NK-92 (cell line): ENCODE measurements around the gene XAB2.
A peak's percentile ranks its signal among the peaks of the same experiment; 100 is the strongest.
"Not testable (repeated sequence)": the region's sequence is repeated elsewhere in the genome, so short reads cannot be mapped to it uniquely, and the experiment has no call there.

ENCODE experiments used
- DNase-seq: peaks from one replicate; lab custom pipeline; 2025; ENCODE audit not compliant: unreplicated experiment; lab: John Stamatoyannopoulos, UW

The XAB2 gene

GRCh38 chr19:7650148-7650547, 20.8 kb upstream of the XAB2 start:
- DNase-seq = no peak

GRCh38 chr19:7648265-7649014, 19.1 kb upstream of the XAB2 start:
- DNase-seq = no peak

- DNase-seq = no peak
Observed at GRCh38 chr19:7647156-7647555, 17.8 kb upstream of the XAB2 start.

GRCh38 chr19:7646426-7646700, 17.0 kb upstream of the XAB2 start:
- no peak for DNase-seq

GRCh38 chr19:7645656-7646425, 16.5 kb upstream of the XAB2 start:
- no peak for DNase-seq

GRCh38 chr19:7645163-7645562, 15.8 kb upstream of the XAB2 start:
- no peak for DNase-seq

GRCh38 chr19:7644550-7644877, 15.2 kb upstream of the XAB2 start:
- DNase-seq = no peak

GRCh38 chr19:7643629-7644549, 14.5 kb upstream of the XAB2 start:
- DNase-seq = not testable (repeated sequence)

GRCh38 chr19:7643031-7643415, 13.7 kb upstream of the XAB2 start:
- DNase-seq = no peak

GRCh38 chr19:7642295-7643030, 13.1 kb upstream of the XAB2 start:
- no peak for DNase-seq

GRCh38 chr19:7641290-7642276, 12.2 kb upstream of the XAB2 start:
- no peak for DNase-seq

- DNase-seq = no peak
Observed at GRCh38 chr19:7640803-7641202, 11.5 kb upstream of the XAB2 start.

- DNase-seq = no peak
Observed at GRCh38 chr19:7639863-7640348, 10.6 kb upstream of the XAB2 start.

GRCh38 chr19:7638802-7639465, 9.6 kb upstream of the XAB2 start:
- DNase-seq = no peak

GRCh38 chr19:7637374-7638256, 8.3 kb upstream of the XAB2 start:
- DNase-seq = no peak

GRCh38 chr19:7636691-7637373, 7.5 kb upstream of the XAB2 start, which contains the start of gene STXBP2:
STXBP2 (plus strand) TSS chr19:7637110; CDS start chr19:7637150, 40 bp downstream.
- peak; percentile 60 for DNase-seq

- DNase-seq = no peak
Observed at GRCh38 chr19:7636317-7636690, 7.0 kb upstream of the XAB2 start.

- no peak for DNase-seq
Observed at GRCh38 chr19:7635670-7636069, 6.3 kb upstream of the XAB2 start.
